ENCODE measurements around the gene ZNF750. TPM values are rescaled to one million over a fixed set of nuclear protein-coding genes. Genes with fewer than 3 reads are reported as not detected.

ZNF750 gene
- total RNA-seq, 2 experiments from 2014 or later, result not detected

DNA sequence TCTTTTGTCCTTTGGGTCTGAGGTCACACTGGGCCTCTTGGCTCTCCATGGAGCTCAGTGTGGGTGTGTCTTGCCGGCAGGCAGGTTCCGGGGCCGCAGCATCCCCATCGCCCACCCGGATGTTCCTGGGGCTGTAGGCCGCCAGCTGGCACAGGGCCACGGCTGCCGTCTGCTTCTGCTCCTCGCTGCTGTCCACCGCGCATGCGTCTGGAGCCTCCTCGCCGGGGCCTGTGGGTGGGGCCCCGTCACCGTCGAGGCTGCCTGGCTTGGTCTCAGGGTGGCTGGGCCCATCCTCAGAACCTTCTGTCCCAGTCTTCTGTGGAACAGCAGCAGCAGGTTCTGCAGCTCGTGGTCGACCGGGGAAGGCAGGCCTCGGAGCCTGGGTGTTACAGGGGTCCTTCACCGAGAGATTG lies 9.6 kb downstream of the ZNF750 start:
- ATAC-seq (ENCODE audit: poor library complexity), result no peak
- ChIA-PET CTCF (no interaction called here), POLR2A (interaction anchor here (0.6 to 0.7 kb wide), 2 partner anchors 18 to 28 kb away, joined by 3 to 4 read pairs; no protein-coding TSS in a partner anchor)
- no peak overlapping the region for H3K4me3 ChIP-seq (ENCODE audit: low read length)
- H3K36me3 Mint-ChIP-seq (ENCODE audit: low read depth), result peaks cover 19% of the 10 kb centered on the region
- TF ChIP-seq CTCF (IDR thresholded peaks at IDR 0.05), result no peak
- no peaks in the 10 kb centered on the region for H3K27me3 Mint-ChIP-seq
- H3K27ac ChIP-seq (ENCODE audit: low read depth in 1 of 2, low read length in 2 of 2), result no peak overlapping the region
- peaks cover 3% of the 10 kb centered on the region for H3K4me1 ChIP-seq (ENCODE audit: insufficient read depth, low read length)
- intact Hi-C loops (cut with DNase I, micrococcal nuclease), result no loop called here
- DNase-seq, result no peak
- H3K9me3 ChIP-seq (ENCODE audit: control insufficient read depth in 1 of 2, insufficient read depth in 1 of 2, low read length in 2 of 2), result no peaks in the 10 kb centered on the region
- no peaks in the 10 kb centered on the region for H3K9me3 Mint-ChIP-seq
- H3K4me3 Mint-ChIP-seq, result no peak overlapping the region
- H3K4me1 Mint-ChIP-seq (ENCODE audit: low read depth), result no peaks in the 10 kb centered on the region
- H3K27ac Mint-ChIP-seq, result no peak overlapping the region
- H3K27me3 ChIP-seq (ENCODE audit: control insufficient read depth in 1 of 2, insufficient read depth in 2 of 2, low read length in 2 of 2), result no peaks in the 10 kb centered on the region
- H3K36me3 ChIP-seq (ENCODE audit: insufficient read depth, low read length), result peaks cover 23% of the 10 kb centered on the region

DNA sequence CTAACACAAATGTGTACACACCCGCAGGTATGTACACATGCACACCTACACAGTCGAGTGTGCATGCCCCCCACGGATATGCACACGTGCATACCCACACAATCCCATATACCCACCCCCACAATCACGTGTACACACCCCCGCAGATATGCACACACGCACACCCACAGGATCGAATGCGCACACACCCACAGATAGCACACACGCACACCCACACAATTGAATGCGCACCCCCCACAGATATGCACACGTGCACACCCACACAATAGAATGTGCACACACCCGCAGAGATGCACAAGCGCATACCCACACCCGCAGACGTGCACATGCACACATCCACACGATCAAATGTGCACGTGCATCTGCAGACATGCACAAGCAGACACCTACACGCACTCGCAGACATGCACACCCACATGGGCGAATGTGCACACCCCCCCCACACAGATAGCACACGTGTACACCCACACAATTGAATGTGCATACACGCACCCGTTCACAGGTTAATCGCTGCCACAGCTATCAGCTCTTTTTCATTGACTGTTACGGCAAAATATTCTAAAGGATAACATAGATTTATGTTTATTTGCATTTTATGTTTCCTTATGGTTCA lies 10.8 kb downstream of the ZNF750 start:
- TF ChIP-seq CTCF (IDR thresholded peaks at IDR 0.05), result no peak
- ATAC-seq (ENCODE audit: poor library complexity), result no peak
- Mint-ChIP-seq H3K9me3 (no peaks in the 10 kb centered on the region), H3K4me1 (ENCODE audit: low read depth) (no peaks in the 10 kb centered on the region), H3K27ac (no peak overlapping the region), H3K4me3 (no peak overlapping the region), H3K36me3 (ENCODE audit: low read depth) (peaks cover 19% of the 10 kb centered on the region), H3K27me3 (no peaks in the 10 kb centered on the region)
- POLR2A ChIA-PET, result no interaction called here
- Histone ChIP-seq H3K4me3 (ENCODE audit: low read length) (no peak overlapping the region), H3K9me3 (ENCODE audit: control insufficient read depth in 1 of 2, insufficient read depth in 1 of 2, low read length in 2 of 2) (no peaks in the 10 kb centered on the region), H3K36me3 (ENCODE audit: insufficient read depth, low read length) (peaks cover 23% of the 10 kb centered on the region), H3K27me3 (ENCODE audit: control insufficient read depth in 1 of 2, insufficient read depth in 2 of 2, low read length in 2 of 2) (no peaks in the 10 kb centered on the region), H3K27ac (ENCODE audit: low read depth in 1 of 2, low read length in 2 of 2) (no peak overlapping the region), H3K4me1 (ENCODE audit: insufficient read depth, low read length) (peaks cover 3% of the 10 kb centered on the region)
- intact Hi-C loops (cut with DNase I, micrococcal nuclease), result no loop called here
- DNase-seq, result no peak
- CTCF ChIA-PET, result no interaction called here

DNA sequence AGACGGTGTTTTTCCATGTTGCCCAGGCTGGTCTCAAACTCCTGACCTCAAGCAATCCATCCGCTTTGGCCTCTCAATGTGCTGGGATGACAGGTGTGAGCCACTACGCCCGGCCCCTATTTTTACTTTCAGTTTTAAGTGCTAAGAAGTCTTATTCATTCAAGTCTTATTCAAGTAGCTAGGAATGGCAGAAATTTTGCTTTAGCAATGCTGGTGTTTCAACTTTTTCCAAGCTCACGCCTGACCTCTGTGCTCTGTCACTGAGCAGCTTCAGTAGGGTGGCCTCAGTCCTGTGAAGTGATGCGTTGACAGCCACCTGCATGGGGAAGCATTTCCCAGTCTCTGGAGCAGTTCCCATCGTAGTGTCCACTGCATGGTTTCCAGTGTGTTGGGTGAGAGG lies 12.9 kb downstream of the ZNF750 start:
- H3K4me3 ChIP-seq (ENCODE audit: low read length), result no peak overlapping the region
- TF ChIP-seq CTCF (IDR thresholded peaks at IDR 0.05), result no peak
- intact Hi-C loops (cut with DNase I, micrococcal nuclease), result no loop called here
- Mint-ChIP-seq H3K36me3 (ENCODE audit: low read depth) (peaks cover 33% of the 10 kb centered on the region), H3K4me3 (no peak overlapping the region), H3K27ac (no peak overlapping the region), H3K4me1 (ENCODE audit: low read depth) (no peaks in the 10 kb centered on the region), H3K9me3 (no peaks in the 10 kb centered on the region), H3K27me3 (no peaks in the 10 kb centered on the region)
- no peak overlapping the region for H3K27ac ChIP-seq (ENCODE audit: low read depth in 1 of 2, low read length in 2 of 2)
- no peaks in the 10 kb centered on the region for H3K9me3 ChIP-seq (ENCODE audit: control insufficient read depth in 1 of 2, insufficient read depth in 1 of 2, low read length in 2 of 2)
- no peaks in the 10 kb centered on the region for H3K27me3 ChIP-seq (ENCODE audit: control insufficient read depth in 1 of 2, insufficient read depth in 2 of 2, low read length in 2 of 2)
- ATAC-seq (ENCODE audit: poor library complexity) (no peak), DNase-seq (no peak)
- CTCF ChIA-PET, result no interaction called here
- POLR2A ChIA-PET, result no interaction called here
- peaks cover 23% of the 10 kb centered on the region for H3K36me3 ChIP-seq (ENCODE audit: insufficient read depth, low read length)
- peaks cover 3% of the 10 kb centered on the region for H3K4me1 ChIP-seq (ENCODE audit: insufficient read depth, low read length)

Data from CD4-positive, alpha-beta T cell (primary cell).